Spleen (tissue), 13 donors: ENCODE measurements around the gene IGSF6. TPM values are rescaled to one million over a fixed set of nuclear protein-coding genes. Genes with fewer than 3 reads are reported as not detected.
A peak's percentile ranks its signal among the peaks of the same experiment; 100 is the strongest.

Experiments
- DNase-seq: peaks from one replicate; pipeline ENCODE4 v3.0.0-alpha.2; 2020
- H3K27ac ChIP-seq, 8 donors: fragments of 200-600 bp; sonication (generic) in 7 of 8; 1 replicate in 4 of 8; 2 replicates in 4 of 8; pipeline versions ENCODE4 v1.5.0 to v1.8.0; 2016 to 2021; ENCODE audit warnings: inconsistent platforms in 4 of 8, mild to moderate bottlenecking in 4 of 8, moderate library complexity in 1 of 8
- H3K27me3 ChIP-seq, 7 donors: fragments of 200-600 bp; sonication (generic) in 6 of 7; replicated peaks in 1 of 7; 1 replicate in 4 of 7; 2 replicates in 3 of 7; pipeline versions ENCODE4 v1.5.0 to v1.8.0; 2016 to 2021; ENCODE audit warnings: inconsistent platforms in 3 of 7, mild to moderate bottlenecking in 1 of 7
- H3K36me3 ChIP-seq, 6 donors: fragments of 200-600 bp; sonication (generic) in 5 of 6; 1 replicate in 4 of 6; 2 replicates in 2 of 6; pipeline versions ENCODE4 v1.5.0 to v1.8.0; 2016 to 2021; ENCODE audit warnings: inconsistent platforms in 2 of 6
- H3K4me1 ChIP-seq, 6 donors: fragments of 200-600 bp; sonication (generic) in 5 of 6; 1 replicate in 3 of 6; 2 replicates in 3 of 6; pipeline versions ENCODE4 v1.5.0 to v1.8.0; 2016 to 2021; ENCODE audit warnings: inconsistent platforms in 3 of 6
- H3K4me3 ChIP-seq, 8 donors: fragments of 200-600 bp; sonication (generic) in 7 of 8; 1 replicate in 4 of 8; 2 replicates in 4 of 8; pipeline versions ENCODE4 v1.5.0 to v1.8.0; 2016 to 2021; ENCODE audit warnings: inconsistent platforms in 4 of 8, mild to moderate bottlenecking in 4 of 8, moderate library complexity in 2 of 8
- H3K9me3 ChIP-seq, 8 donors: fragments of 200-600 bp; sonication (generic) in 7 of 8; 1 replicate in 4 of 8; 2 replicates in 4 of 8; pipeline versions ENCODE4 v1.5.0 to v1.8.0; 2016 to 2021; ENCODE audit warnings: inconsistent platforms in 4 of 8
- CTCF ChIP-seq, 11 experiments: fragments of 200-600 bp in 7 of 11; fragments of 450-650 bp in 4 of 11; sonication (generic) in 4 of 11; IDR thresholded peaks in 8 of 11; conservative IDR thresholded peaks in 3 of 11; 1 replicate in 7 of 11; 2 replicates in 4 of 11; pipeline versions ENCODE4 v1.4.0 to v1.8.0; 2016 to 2021; ENCODE audit warnings: antibody characterized with exemption in 11 of 11, inconsistent platforms in 4 of 11, mild to moderate bottlenecking in 1 of 11
- POLR2A ChIP-seq, 3 donors: fragments of 450-650 bp; IDR thresholded peaks; one replicate each; pipeline ENCODE4 v1.5.1; 2017; ENCODE audit warnings: antibody characterized with exemption in 3 of 3, mild to moderate bottlenecking in 1 of 3
- POLR2AphosphoS5 ChIP-seq, 3 donors: sonication (generic); formaldehyde crosslinking; IDR thresholded peaks; one replicate each; pipeline ENCODE4 v1.5.1; 2017; ENCODE audit warnings: antibody characterized with exemption in 3 of 3
- WGBS, 5 donors: extraction: QIAGEN DNeasy Blood & Tissue Kit in 3 of 5; methylation state at CpG; one replicate each; pipeline versions ENCODE4 v1.1.5 to v1.1.7; 2013 to 2018; 5-methylcytosine and 5-hydroxymethylcytosine counted together
- intact Hi-C: fragments of 100-400 bp; cut with DNase I; formaldehyde crosslinking; loops from one replicate; pipeline ENCODE4 v1.15.0; 2023; ENCODE audit warnings: low total_unique reads
- long read RNA-seq, 2 donors: transcript quantifications; one replicate each; lab custom pipeline, GENCODE V29; 2026
- polyA plus RNA-seq, 3 donors: library from polyadenylated mRNA; stranded (reverse); fragments of 200-250 nt; gene quantifications; one replicate each; pipeline ENCODE4 v1.2.1, GENCODE V29; 2013
- total RNA-seq, 7 donors: library from RNA; depleted of rRNA in 3 of 7; stranded (reverse); fragments of >200 nt in 3 of 7; fragmentation: NEBNext Ultra II Directional in 4 of 7; extraction: Animal tissue kit (Norgen Biotek cat#: 25700) in 4 of 7; gene quantifications; one replicate each; pipeline versions ENCODE4 v1.1.0 to v1.2.1, GENCODE V29; 2016 to 2021
- donor health status: healthy with polysubstance abuse.
- donor health status: DM: no; HTN: no; CAD: no; lungs with moderate emphysema.
- donor health status: DM: no; HTN: no; CAD: no.
- donor health status: Bipolar disorder and iron deficiency.
- donor health status: healthy.
- donor health status: DM: no; HTN: no; CAD: no.
- donor health status: DM: yes; HTN: yes; CAD: no.

The IGSF6 gene, protein sequence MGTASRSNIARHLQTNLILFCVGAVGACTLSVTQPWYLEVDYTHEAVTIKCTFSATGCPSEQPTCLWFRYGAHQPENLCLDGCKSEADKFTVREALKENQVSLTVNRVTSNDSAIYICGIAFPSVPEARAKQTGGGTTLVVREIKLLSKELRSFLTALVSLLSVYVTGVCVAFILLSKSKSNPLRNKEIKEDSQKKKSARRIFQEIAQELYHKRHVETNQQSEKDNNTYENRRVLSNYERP
- total RNA-seq (100 to 1,000 TPM in 2 of 7 donors, 10 to 100 TPM in 5; 39.6 to 134 (median 87.7) TPM), polyA plus RNA-seq (10 to 100 TPM; 15.5 to 53.2 (median 18.1) TPM)
- long read RNA-seq, donor 1, transcript IGSF6-201 (6 exons, 2,785 nt): major isoform, 34 of 58 reads
- long read RNA-seq, donor 1, partial matches to known transcripts: 23 of 58 reads
- long read RNA-seq, donor 1, other reads (novel, unspliced or antisense): 0 of 58 reads
- long read RNA-seq, donor 2, transcript IGSF6-201 (6 exons, 2,785 nt): major isoform, 18 of 35 reads
- long read RNA-seq, donor 2, partial matches to known transcripts: 15 of 35 reads
- long read RNA-seq, donor 2, other reads (novel, unspliced or antisense): 0 of 35 reads

DNA sequence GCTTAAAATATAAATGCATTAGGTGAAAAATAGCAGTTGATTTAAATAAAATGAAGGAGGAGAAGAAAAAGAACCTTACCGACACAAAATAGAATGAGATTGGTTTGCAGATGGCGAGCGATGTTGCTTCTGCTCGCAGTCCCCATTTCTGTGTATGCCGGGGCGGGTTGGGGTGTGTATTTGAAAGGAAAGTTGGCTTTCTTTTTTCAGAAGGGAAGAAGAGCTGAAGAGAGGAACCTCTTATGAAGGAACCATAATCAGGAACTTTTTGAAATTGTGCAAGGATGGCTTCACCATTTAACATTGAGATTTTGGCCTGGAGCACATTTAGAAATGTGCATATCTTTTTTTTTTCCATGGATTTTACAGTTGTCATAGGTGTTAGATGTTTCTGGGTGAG is at the start of gene IGSF6:
Gene IGSF6, minus strand, starts transcription at position 156 of the 400 bp plus-strand sequence. Its CDS starts 10 bp downstream, at position 146.
- Histone ChIP-seq H3K4me1 (peaks cover 20 to 99% (median 86%) of the 10 kb centered on the region in 6 donors), H3K27me3 (no peaks in the 10 kb centered on the region), H3K4me3 (peak within 1 kb of the TSS; percentile 0 to 62 (median 35)), H3K27ac (peak within 1 kb of the TSS; percentile 15 to 89 (median 83)), H3K9me3 (no peaks in the 10 kb centered on the region), H3K36me3 (peaks cover 0 to 49% (median 6%) of the 10 kb centered on the region in 6 donors)
- WGBS, 5 donors: 60 to 93% (median 81%) methylated on average over 6 of the region's 6 CpGs
- DNase-seq: peak; percentile 79
- intact Hi-C loops: no loop called here
- TF ChIP-seq CTCF (IDR thresholded peaks at IDR 0.05 in 8 of 11, conservative IDR thresholded peaks at IDR 0.05 in 3 of 11): no peak
- TF ChIP-seq POLR2AphosphoS5 (IDR thresholded peaks at IDR 0.05): peak in 1 of 3 donors; percentile 41

DNA sequence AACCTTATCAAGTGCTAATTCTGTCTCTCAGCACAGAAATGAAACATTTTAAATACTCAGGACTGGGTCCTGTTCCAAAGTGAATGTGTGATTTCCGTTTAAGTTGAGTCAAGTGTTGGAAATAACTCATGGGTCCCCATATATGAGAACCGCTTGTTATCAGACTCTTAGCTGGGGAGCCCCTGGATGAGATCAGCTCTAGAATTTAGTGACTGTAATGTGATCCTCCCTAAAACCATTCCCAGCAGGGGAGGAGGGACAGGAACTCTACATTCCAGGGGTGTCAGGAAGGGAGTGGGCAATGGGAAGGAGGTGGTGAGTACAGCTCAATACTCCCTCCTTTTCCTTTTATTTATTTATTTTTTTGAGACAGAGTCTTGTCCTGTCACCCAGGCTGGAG is 48.9 kb upstream of the IGSF6 start:
- intact Hi-C loops: no loop called here
- no peaks in the 10 kb centered on the region for H3K27me3 ChIP-seq
- H3K4me1 ChIP-seq: peaks cover 0 to 11% (median 4%) of the 10 kb centered on the region in 6 donors
- no peaks in the 10 kb centered on the region for H3K9me3 ChIP-seq
- H3K4me3 ChIP-seq: no peak overlapping the region
- TF ChIP-seq CTCF (IDR thresholded peaks at IDR 0.05 in 8 of 11, conservative IDR thresholded peaks at IDR 0.05 in 3 of 11) (no peak), POLR2AphosphoS5 (IDR thresholded peaks at IDR 0.05) (no peak), POLR2A (IDR thresholded peaks at IDR 0.05) (no peak)
- H3K27ac ChIP-seq: no peak overlapping the region
- no peak for DNase-seq
- 41 to 87% (median 59%) methylated on average over 2 of the region's 2 CpGs for WGBS, 5 donors
- H3K36me3 ChIP-seq: no peaks in the 10 kb centered on the region

DNA sequence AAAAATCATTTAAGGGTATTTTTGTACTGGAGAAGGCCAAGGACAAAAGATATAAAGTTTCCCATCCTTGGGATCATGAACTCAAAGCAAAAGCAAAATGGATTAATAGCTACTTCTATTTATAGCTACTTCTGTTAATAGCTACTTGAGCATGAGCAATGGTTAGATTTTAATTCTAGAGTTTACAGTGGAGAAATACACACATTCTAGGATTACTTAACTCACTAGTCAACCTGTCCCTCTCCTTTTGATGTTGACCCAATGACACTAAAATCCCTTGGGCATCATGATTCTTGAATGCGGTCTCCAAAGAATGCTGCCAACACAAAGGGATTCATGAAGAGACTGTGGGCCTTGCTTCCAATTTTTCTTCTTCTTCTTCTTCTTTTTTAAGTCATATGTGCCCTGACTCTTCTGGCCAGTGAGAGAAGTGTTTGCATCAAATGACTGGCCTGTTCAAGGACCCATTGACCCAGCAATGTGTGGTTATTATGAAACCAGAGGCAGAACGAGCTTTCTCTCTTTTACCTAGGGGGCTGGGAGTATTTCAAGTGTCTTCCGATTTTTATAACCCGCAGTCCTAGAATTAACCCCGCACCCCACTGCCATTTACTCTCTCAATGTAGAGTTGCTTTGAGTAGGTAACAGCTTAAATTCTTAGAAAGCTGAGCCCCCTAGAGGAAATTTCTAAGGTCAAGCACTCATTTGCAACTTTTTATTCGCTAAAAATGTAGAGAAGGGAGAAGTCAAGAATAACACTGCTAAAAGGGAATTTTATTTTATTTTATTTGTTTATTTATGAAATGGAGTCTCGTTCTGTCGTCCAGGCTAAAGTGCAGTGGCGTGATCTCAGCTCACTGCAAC is 46.0 kb upstream of the IGSF6 start:
- no peak for TF ChIP-seq POLR2A (IDR thresholded peaks at IDR 0.05)
- no peak for TF ChIP-seq POLR2AphosphoS5 (IDR thresholded peaks at IDR 0.05)
- intact Hi-C loops: no loop called here
- H3K9me3 ChIP-seq: no peaks in the 10 kb centered on the region
- H3K4me3 ChIP-seq: no peak overlapping the region
- H3K27me3 ChIP-seq: no peaks in the 10 kb centered on the region
- WGBS, 5 donors: 76 to 80% (median 79%) methylated on average over 9 of the region's 9 CpGs
- no peak for DNase-seq
- peaks cover 0 to under 1% (median 0%) of the 10 kb centered on the region in 6 donors for H3K4me1 ChIP-seq
- no peak overlapping the region for H3K27ac ChIP-seq
- H3K36me3 ChIP-seq: no peaks in the 10 kb centered on the region

- WGBS, 5 donors: 83 to 98% (median 93%) methylated on average over 5 of the region's 5 CpGs
- intact Hi-C loops: no loop called here
Observed at GRCh38 chr16:21697032-21697431, 44.6 kb upstream of the IGSF6 start.

More at GRCh38 chr16:21697032-21697431, 44.6 kb upstream of the IGSF6 start:
- Histone ChIP-seq H3K36me3 (no peaks in the 10 kb centered on the region), H3K27ac (no peak overlapping the region), H3K4me3 (no peak overlapping the region), H3K4me1 (no peaks in the 10 kb centered on the region), H3K9me3 (no peaks in the 10 kb centered on the region), H3K27me3 (no peaks in the 10 kb centered on the region)
- TF ChIP-seq POLR2AphosphoS5 (IDR thresholded peaks at IDR 0.05) (no peak), POLR2A (IDR thresholded peaks at IDR 0.05) (no peak), CTCF (IDR thresholded peaks at IDR 0.05 in 8 of 11, conservative IDR thresholded peaks at IDR 0.05 in 3 of 11) (no peak)
- DNase-seq: no peak
